GM23248 (cell line): Measurements from ENCODE around the gene SLC4A8.

Experiments
- EZH2 ChIP-seq: fragments of 200-600 bp; sonication (generic); IDR thresholded peaks from 2 replicates; pipeline ENCODE4 v1.6.1; 2018; ENCODE audit warnings: antibody characterized with exemption, mild to moderate bottlenecking; ENCODE audit not compliant: insufficient read depth, poor library complexity, severe bottlenecking
- EZH2phosphoT487 ChIP-seq: fragments of 200-600 bp; sonication (generic); IDR thresholded peaks from 2 replicates; pipeline ENCODE4 v1.6.1; 2018; ENCODE audit warnings: antibody characterized with exemption, moderate library complexity, mild to moderate bottlenecking, low read depth; ENCODE audit not compliant: insufficient read depth

GRCh38 chr12:51406859-51407258 lies 17.8 kb upstream of the SLC4A8 start:
- no peak for TF ChIP-seq EZH2
- no peak for TF ChIP-seq EZH2phosphoT487
